C4-2B (cell line): ENCODE data around the gene GRID1.

Source experiments
- ZFX ChIP-seq: fragments of 450-650 bp; IDR thresholded peaks from 2 replicates; pipeline ENCODE4 v1.6.1; 2017
- TF ChIP-seq, protein P1 (sequence below): fragments of 450-650 bp; conservative IDR thresholded peaks from 2 replicates; pipeline ENCODE4 v1.5.1; 2017; ENCODE audit warnings: mild to moderate bottlenecking

DNA sequence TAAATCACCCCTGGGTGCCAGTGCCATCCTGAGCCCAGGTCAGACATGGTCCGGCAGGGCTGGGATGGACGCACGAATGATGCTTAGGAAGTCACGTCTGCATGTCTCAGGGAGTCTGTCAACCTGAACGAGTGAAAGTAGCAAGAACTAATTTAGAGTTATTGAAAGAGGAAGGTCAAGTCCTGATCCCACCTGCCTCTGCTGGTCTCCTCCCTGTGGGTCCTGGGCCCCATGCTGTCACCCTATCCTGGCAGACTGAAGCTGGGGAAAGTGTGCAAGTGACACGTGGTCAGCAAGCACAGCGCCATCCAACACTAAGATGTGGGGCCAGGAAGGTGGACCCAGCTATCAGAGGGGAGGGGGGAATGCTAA is 26.1 kb upstream of the GRID1 start:
- TF ChIP-seq, protein P1, sequence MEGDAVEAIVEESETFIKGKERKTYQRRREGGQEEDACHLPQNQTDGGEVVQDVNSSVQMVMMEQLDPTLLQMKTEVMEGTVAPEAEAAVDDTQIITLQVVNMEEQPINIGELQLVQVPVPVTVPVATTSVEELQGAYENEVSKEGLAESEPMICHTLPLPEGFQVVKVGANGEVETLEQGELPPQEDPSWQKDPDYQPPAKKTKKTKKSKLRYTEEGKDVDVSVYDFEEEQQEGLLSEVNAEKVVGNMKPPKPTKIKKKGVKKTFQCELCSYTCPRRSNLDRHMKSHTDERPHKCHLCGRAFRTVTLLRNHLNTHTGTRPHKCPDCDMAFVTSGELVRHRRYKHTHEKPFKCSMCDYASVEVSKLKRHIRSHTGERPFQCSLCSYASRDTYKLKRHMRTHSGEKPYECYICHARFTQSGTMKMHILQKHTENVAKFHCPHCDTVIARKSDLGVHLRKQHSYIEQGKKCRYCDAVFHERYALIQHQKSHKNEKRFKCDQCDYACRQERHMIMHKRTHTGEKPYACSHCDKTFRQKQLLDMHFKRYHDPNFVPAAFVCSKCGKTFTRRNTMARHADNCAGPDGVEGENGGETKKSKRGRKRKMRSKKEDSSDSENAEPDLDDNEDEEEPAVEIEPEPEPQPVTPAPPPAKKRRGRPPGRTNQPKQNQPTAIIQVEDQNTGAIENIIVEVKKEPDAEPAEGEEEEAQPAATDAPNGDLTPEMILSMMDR: no peak
- TF ChIP-seq ZFX: no peak
